Measurements from ENCODE around the gene RTBDN. TPM values are rescaled to one million over a fixed set of nuclear protein-coding genes. Genes with fewer than 3 reads are reported as not detected.
A peak's percentile ranks its signal among the peaks of the same experiment; 100 is the strongest.

RTBDN gene
- total and polyA plus RNA-seq, 2 experiments from 2014 or later, result 4.1 to 4.6 TPM

DNA sequence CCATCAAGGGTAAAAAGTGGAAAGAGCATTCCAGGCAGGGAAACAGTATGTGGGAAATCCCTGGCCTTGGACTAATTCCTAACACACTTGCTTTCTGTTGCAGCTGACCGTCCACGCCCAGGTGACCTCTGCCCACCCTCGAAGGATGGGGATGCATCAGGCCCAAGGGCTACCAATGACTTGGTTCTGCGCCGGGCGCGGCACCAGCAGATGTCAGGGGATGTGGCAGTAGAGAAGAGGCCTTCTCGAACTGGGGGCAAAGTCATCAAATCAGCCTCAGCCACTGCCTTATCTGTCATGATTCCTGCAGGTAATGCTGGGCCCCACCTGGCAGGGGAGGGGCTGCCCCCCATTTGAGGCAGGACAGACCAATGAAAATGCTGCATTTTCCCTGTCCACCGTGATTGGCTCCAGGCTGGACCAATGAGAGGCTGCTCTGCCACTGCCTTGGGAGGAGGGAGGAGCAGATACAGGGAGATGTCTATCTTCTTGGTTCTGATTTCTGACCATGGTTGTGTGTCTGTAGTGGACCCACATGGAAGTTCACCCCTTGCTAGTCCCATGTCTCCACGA, 34.2 kb upstream of the RTBDN start (continued):
- TF ChIP-seq, protein P1, sequence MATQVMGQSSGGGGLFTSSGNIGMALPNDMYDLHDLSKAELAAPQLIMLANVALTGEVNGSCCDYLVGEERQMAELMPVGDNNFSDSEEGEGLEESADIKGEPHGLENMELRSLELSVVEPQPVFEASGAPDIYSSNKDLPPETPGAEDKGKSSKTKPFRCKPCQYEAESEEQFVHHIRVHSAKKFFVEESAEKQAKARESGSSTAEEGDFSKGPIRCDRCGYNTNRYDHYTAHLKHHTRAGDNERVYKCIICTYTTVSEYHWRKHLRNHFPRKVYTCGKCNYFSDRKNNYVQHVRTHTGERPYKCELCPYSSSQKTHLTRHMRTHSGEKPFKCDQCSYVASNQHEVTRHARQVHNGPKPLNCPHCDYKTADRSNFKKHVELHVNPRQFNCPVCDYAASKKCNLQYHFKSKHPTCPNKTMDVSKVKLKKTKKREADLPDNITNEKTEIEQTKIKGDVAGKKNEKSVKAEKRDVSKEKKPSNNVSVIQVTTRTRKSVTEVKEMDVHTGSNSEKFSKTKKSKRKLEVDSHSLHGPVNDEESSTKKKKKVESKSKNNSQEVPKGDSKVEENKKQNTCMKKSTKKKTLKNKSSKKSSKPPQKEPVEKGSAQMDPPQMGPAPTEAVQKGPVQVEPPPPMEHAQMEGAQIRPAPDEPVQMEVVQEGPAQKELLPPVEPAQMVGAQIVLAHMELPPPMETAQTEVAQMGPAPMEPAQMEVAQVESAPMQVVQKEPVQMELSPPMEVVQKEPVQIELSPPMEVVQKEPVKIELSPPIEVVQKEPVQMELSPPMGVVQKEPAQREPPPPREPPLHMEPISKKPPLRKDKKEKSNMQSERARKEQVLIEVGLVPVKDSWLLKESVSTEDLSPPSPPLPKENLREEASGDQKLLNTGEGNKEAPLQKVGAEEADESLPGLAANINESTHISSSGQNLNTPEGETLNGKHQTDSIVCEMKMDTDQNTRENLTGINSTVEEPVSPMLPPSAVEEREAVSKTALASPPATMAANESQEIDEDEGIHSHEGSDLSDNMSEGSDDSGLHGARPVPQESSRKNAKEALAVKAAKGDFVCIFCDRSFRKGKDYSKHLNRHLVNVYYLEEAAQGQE (IDR thresholded peaks at IDR 0.05; ENCODE audit: unreplicated experiment), result no peak
- no peak for TF ChIP-seq NANOG (IDR thresholded peaks at IDR 0.05; ENCODE audit: borderline replicate concordance)
- no peak for TF ChIP-seq CREB1 (CRISPR knock-in tag; IDR thresholded peaks at IDR 0.05; ENCODE audit: low read depth)

DNA sequence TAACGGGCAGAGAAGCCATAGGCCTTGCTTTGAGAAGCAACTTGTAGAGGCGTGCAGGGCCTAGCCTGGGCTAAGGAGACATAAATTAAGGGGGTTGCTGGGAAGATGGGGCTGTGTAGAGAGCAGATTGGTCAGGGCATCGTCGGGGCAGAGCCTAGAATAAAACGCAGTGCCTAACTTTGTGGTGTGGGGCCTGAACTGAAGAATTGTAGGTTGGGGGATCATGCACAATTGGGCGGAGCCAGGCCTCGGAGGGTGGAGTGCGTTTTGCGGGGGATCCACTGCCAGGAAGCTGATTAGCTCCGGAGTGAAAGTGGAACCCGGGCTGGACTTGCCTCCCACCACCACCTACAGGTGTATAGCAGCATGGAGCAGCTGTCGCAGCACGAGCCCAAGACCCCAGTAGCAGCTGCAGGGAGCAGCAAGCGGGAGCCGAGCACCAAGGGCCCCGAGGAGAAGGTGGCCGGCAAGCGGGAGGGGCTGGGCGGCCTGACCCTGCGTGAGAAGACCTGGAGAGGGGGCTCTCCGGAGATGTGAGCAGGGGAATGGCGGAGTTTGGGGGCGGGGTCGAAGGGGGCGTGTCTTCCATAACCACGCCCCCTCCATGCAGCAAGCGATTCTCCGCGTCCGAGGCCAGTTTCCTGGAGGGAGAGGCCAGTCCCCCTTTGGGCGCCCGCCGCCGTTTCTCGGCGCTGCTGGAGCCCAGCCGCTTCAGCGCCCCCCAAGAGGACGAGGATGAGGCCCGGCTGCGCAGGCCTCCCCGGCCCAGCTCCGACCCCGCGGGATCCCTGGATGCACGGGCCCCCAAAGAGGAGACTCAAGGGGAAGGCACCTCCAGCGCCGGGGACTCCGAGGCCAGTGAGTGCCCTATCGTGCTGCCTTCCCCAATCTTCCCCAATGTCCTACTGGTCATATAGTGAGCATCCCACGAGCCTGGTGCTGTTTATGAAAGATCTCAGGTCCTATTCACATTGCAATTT, 33.0 kb upstream of the RTBDN start:
- H3F3A ChIP-seq (replicated peaks; ENCODE audit: low read depth), result peaks cover 20% of the 10 kb centered on the region; the same call in 1 of the 2 replicates
- Mint-ChIP-seq H3K36me3 (ENCODE audit: low read depth) (peaks cover 26% of the 10 kb centered on the region), H3K27ac (peak overlapping the region; percentile 89), H3K27me3 (ENCODE audit: insufficient read depth, low read depth, poor library complexity) (peaks cover 6% of the 10 kb centered on the region), H3K4me3 (peak overlapping the region; percentile 75), H3K9me3 (peaks cover 7% of the 10 kb centered on the region), H3K4me1 (peaks cover 27% of the 10 kb centered on the region)
- H3K79me2 ChIP-seq (replicated peaks; ENCODE audit: insufficient read depth), result no peaks in the 10 kb centered on the region
- H3K36me3 ChIP-seq (ENCODE audit: insufficient read depth), result no peaks in the 10 kb centered on the region
- DNase-seq (ENCODE audit: low spot score) (peak; percentile 94), ATAC-seq (peak; percentile 74)
- H3K27ac ChIP-seq (ENCODE audit: low read depth), result 0 out of 2 replicates have a peak overlapping the region, but pooled peaks have one; percentile 63
- no peaks in the 10 kb centered on the region; the same call in 1 of the 2 replicates for H4K20me1 ChIP-seq (replicated peaks; ENCODE audit: insufficient read depth)
- H3K4me1 ChIP-seq (ENCODE audit: insufficient read depth), result peaks cover 21% of the 10 kb centered on the region
- H3K4me2 ChIP-seq, result peak overlapping the region; percentile 95
- H3K4me3 ChIP-seq, result peak overlapping the region; percentile 74
- no peaks in the 10 kb centered on the region for H3K27me3 ChIP-seq (ENCODE audit: insufficient read depth)
- TF ChIP-seq, protein P2, sequence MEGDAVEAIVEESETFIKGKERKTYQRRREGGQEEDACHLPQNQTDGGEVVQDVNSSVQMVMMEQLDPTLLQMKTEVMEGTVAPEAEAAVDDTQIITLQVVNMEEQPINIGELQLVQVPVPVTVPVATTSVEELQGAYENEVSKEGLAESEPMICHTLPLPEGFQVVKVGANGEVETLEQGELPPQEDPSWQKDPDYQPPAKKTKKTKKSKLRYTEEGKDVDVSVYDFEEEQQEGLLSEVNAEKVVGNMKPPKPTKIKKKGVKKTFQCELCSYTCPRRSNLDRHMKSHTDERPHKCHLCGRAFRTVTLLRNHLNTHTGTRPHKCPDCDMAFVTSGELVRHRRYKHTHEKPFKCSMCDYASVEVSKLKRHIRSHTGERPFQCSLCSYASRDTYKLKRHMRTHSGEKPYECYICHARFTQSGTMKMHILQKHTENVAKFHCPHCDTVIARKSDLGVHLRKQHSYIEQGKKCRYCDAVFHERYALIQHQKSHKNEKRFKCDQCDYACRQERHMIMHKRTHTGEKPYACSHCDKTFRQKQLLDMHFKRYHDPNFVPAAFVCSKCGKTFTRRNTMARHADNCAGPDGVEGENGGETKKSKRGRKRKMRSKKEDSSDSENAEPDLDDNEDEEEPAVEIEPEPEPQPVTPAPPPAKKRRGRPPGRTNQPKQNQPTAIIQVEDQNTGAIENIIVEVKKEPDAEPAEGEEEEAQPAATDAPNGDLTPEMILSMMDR (conservative IDR thresholded peaks at IDR 0.05; ENCODE audit: low read depth in 2 of 2), result peak in 1 of 2 experiments; percentile 26; a peak in 2 of 4 replicates
- TF ChIP-seq STAT1 (IDR thresholded peaks at IDR 0.05; ENCODE audit: unreplicated experiment) (no peak), POLR2AphosphoS5 (IDR thresholded peaks at IDR 0.05; ENCODE audit: low read depth) (peak; percentile 69)
- H2AFZ ChIP-seq, result peak overlapping the region; percentile 97
- H3K9me2 ChIP-seq (ENCODE audit: insufficient read depth), result no peaks in the 10 kb centered on the region

Measured in GM23338 (cell line).